Activated T-cell treated with anti-CD3 and anti-CD28 coated beads, Interleukin-2, amount 50 U/mL, for 1 hour (primary cell): Measurements from ENCODE around the gene TBCE.

Source experiments
- DNase-seq: peaks from one replicate; pipeline ENCODE4 v3.0.0-alpha.2; 2020

TBCE gene

DNA sequence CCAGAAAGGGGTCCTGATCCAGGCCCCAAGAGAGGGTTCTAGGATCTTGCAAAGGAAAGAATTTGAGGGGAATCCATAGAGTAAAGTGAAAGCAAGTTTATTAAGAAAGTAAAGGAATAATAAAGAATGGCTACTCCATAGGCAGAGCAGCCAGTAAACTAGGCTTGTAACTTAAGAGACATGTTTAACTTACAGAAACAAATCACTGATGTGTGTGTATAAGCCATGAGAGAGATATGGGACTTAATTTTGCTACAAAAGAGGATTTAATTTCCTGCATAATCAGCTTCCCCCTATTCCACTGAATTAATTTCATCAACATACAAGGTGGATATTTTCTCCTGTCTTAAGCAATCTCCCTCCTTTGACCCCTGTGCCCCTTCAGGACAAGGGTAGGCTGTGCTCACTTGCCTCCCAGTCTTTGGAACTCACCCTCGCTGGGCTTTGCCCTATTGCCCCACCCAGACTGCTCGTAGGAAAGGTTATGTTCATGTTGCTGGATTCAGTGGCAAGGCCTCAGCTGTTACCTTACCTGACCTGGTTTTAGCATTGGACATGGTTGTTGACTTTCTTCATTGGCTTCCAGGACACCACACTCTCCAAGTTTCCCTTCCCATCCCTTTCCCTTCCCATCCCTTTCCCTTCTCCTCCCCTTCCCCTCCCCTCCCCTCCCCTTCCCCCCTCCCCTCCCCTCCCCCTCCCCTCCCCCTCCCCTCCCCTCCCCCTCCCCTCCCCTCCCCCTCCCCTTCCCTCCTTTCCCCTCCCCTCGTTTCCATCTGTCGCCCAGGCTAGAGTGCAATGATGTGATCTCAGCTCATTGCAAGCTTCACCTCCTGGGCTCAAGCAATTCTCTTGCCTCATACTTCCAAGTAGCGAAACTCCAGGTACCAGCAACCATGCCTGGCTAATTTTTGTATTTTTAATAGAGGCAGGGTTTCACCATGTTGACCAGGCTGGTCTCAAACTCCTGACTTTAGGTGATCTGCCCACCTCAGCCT is 44.6 kb downstream of the TBCE start:
- no peak for DNase-seq

- peak; percentile 54 for DNase-seq
Observed at GRCh38 chr1:235415008-235415904, 48.0 kb downstream of the TBCE start.

GRCh38 chr1:235416662-235417049 is 49.4 kb downstream of the TBCE start:
- no peak for DNase-seq

DNA sequence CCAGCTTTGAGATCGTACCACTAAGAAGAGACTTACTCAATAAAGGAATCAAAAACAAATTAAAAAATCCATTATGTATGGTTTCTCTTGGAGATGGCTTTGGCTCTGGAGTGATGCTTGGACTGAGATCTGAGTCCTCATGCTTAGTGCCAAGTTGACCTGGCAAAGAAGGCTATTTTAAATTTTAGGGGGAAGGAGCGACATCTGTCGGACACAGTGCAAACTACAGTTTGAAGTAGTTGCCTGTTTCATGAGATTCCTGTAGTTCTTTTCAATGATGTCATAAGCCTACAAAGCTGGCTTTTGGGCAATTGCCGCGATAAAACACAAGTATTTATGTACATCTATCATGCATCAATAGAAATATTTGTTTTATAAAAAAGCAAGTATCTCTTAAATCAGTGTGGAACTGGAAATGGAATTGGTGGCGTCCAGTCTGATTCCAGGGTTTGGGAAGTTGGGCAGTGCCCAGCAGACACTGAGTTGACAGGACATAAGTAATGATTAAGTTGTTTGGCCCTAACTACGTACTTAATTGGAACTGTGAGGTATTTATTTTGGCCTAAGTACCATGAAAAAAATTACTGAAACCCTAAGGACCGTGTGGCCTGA is 50.0 kb downstream of the TBCE start:
- DNase-seq = peak; percentile 54

DNA sequence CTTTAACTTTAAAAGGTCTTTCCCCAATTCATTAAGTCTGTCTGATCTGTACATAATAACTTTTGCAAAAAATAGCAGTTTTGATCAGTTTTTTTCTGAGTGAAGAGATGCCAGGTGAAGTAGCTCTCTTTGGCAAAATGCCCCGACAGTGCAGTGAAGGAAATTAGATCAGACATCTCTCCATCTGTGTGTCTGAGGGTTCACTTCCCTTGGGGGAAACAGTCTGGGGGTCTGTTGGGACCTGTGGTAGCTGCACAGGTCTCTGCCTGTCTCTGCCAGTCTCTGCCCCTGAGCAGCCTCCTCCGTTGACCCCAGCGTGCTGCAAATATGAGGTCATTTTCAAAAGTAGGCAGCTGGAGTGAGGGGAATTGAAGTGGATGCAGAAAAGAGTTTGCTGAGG is 54.5 kb downstream of the TBCE start:
- DNase-seq = no peak

DNA sequence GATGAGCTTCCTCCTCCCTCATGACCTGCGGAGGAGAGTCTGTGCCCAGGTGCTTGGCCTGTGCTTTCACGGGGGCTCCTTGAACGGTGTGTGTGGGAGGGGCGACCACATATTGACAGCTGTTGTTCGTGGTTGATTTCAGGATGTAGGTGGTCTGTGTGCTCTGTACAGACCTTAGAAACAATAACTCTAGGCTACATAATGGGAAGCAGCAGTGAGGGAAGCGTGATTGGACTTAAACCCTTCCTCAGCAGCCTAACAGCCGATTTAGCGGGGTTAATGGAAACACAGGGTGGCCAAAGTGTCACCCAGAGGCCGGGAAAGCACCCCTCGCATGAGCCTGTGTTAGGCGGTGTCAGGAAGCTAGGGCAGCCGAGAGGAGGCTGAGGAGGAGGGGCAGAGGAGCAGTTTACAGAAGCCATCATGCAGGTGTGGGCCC is 56.0 kb downstream of the TBCE start:
- DNase-seq = no peak

DNA sequence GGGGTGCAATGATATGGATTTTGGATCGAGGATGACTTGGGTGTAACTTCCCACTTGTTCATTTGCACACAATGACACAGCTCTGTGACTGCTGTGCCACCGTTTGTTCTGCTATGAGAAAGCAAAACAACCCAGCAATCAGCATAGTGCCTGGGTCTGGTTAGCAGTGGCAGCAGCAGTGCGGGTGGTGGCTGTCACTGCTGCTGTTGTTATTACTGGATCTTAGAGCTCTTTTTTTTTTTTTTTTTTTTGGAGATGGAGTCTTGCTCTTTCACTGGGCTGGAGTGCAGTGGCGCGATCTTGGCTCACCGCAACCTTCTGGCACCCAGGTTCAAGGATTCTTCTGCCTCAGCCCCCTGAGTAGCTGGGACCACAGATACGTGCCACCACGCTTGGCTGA is 56.9 kb downstream of the TBCE start:
- DNase-seq = no peak

- DNase-seq = no peak
Observed at GRCh38 chr1:235425357-235425756, 58.1 kb downstream of the TBCE start.

DNA sequence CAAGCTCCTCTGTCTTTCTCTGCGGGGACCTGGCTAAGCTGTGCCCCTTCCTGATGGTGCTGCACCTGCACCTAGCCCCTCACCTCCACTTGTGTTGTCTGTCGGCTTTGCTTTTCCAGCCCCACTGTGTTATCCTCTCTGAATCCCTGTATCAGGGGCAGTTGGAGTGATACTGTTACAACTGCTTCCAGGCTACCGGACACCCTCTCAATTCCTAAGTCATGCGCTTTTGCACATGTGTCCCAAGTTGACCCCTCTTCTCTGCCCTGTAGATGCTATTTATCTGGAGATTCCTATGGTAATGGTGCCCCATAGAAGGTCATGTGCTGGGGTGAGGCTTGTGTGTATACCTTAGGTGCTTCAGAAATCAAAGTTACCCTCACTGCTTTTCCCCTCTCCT is 58.9 kb downstream of the TBCE start:
- no peak for DNase-seq

GRCh38 chr1:235426680-235427079 is 59.5 kb downstream of the TBCE start:
- no peak for DNase-seq

DNA sequence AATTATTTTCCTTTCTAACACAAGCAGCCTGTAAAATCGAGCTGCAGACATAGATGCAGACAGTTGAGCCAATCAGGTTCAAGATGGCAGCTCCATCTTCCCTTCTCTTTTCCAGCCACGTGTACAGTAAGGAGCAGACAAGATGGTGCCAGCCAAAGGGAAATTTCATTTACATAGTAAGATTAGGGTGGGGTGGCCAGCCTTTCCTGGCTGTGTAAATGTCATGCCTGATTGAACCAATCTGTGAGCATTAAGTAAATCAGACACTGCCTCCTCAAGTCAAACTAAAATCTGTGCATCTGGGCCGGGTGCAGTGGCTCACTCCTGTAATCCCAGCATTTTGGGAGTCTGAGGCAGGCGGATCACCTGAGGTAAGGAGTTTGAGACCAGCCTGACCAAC is 60.2 kb downstream of the TBCE start:
- DNase-seq = no peak

DNA sequence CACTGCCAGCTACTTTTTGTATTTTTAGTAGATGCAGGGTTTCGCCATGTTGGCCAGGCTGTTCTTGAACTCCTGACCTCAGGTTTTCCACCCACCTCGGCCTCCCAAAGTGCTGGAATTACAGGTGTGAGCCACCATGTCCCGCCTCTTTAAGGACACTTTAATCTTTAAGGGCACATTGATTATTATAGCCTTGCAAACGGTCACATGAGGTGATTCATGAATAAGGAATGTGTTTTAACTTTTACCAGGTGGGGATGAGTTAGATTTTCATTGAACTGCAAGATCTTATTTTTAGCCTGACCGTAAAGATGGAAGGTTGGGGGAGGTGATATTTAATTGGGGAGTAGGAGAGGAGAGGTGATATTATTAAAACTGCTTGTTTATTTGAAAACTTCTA is 61.9 kb downstream of the TBCE start:
- no peak for DNase-seq

DNA sequence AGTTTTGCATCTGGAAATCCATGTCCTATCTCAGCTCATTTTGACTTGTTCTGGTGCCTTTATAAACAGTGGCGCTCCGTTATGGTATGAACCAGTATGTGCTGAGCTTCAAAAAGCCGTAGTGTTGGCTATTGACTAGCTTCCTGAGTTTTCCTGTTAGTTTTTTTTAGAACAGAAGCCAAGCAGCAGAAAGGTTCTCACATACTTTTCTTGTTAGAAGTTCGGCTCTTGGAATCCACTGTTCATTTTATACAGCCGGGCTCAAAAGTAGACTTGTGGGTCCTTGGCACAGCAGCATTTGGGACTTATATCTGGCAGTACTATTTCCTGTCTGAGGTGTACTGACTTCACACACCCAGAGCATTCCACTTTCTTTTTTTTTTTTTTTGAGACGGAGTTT is 63.8 kb downstream of the TBCE start:
- no peak for DNase-seq

DNA sequence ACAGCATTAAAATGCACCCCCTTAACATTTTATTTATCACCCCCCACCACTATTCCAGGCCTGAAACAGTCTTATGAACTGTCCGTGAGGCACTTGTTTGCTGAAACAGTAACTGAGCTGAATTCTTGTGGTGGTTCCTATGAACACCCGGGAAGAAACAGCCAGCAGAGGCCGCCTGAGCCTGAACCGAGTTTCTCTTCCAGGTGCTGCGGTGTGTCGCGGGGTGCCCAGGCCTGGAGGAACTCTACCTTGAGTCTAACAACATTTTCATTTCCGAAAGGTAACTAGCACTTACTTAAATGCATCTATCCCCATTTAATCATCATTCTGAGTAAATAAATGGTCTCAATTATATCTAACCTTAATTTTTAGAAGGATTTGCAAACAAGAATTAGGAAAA is 66.8 kb downstream of the TBCE start:
- DNase-seq = no peak

- no peak for DNase-seq
Observed at GRCh38 chr1:235441159-235441685, 74.0 kb downstream of the TBCE start.

GRCh38 chr1:235442788-235443429 is 75.7 kb downstream of the TBCE start:
- no peak for DNase-seq

DNA sequence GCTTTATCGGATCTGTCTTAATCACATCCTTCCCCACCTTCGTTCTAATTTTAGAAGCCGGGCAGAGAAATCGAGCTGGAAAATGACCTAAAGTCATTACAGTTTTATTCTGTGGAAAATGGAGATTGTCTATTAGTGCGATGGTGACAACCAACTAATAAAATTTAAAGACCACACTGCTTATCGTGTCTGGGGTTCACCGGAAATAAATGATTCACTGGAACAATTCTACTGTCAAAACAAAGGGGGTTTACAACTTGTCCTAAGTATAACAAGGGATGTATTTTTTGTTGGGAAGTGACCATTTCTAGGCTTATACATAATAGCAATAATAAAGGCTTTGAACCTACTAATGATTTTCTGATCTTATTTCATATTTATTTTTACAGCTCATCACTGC is 81.4 kb downstream of the TBCE start:
- no peak for DNase-seq

GRCh38 chr1:235450433-235450832 is 83.2 kb downstream of the TBCE start:
- no peak for DNase-seq

GRCh38 chr1:235450886-235451483 is 83.8 kb downstream of the TBCE start:
- no peak for DNase-seq

DNA sequence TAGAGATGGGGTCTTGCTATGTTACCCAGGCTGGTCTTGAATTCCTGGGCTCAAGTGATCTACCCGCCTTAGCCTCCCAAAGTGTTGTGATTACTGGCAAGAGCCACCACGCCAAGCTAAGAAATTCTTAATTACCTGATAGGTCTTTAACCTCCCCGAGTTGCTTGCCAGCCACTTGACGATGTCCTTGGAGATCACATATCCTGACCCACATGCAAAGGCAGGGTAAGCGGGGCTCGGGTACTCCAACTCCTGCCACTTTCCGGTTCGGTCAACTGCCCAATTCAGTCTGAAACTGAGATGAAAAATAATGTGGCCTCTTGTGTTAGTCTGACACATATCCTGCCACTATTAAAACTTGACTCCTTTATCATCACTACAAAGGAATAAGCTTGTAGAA is 86.8 kb downstream of the TBCE start:
- no peak for DNase-seq

DNA sequence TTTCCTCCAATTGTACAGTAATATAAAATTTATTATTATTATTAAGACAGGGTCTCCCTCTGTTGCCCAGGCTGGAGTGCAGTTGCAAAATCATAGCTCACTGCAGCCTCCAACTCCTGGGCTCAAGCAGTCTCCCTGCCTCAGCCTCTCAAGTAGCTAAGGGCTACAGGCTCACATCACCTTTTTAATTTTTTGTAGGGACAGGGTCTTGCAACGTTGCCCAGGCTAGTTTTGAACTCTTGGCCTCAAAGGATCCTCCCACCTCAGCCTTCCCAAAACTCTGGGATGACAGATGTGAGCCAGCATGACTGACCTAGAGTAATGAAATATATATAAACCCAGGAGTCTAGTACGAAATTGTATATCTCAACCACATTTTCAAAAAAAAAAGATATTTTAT is 87.9 kb downstream of the TBCE start:
- no peak for DNase-seq

GRCh38 chr1:235455823-235456222 is 88.6 kb downstream of the TBCE start:
- no peak for DNase-seq
